SK-N-SH treated with all-trans-retinoic acid at 6 μM for 48 hours (cell line): ENCODE data around the gene CYTH4.

Source experiments
- PPARA ChIP-seq: fragments of 250-450 bp; sonication (Bioruptor Pico); IDR thresholded peaks from 2 replicates; pipeline ENCODE4 v1.5.0; 2020; ENCODE audit warnings: mild to moderate bottlenecking, borderline replicate concordance
- RARB ChIP-seq: fragments of 250-450 bp; sonication (Bioruptor Pico); IDR thresholded peaks from 2 replicates; pipeline ENCODE4 v1.8.0; 2021; ENCODE audit warnings: mild to moderate bottlenecking, moderate library complexity
- ZC3H10 ChIP-seq: fragments of 250-450 bp; sonication (Bioruptor Pico); IDR thresholded peaks from 2 replicates; pipeline ENCODE4 v1.5.1; 2021; ENCODE audit warnings: mild to moderate bottlenecking, moderate library complexity
- ZFP30 ChIP-seq: fragments of 450-650 bp; formaldehyde crosslinking; IDR thresholded peaks from 2 replicates; pipeline ENCODE4 v1.5.0; 2022; ENCODE audit warnings: mild to moderate bottlenecking, moderate library complexity
- ZNF565 ChIP-seq: fragments of 450-650 bp; formaldehyde crosslinking; conservative IDR thresholded peaks from 2 replicates; pipeline ENCODE4 v1.5.0; 2020; ENCODE audit warnings: low read depth, mild to moderate bottlenecking, moderate library complexity
- TF ChIP-seq, protein P1 (sequence below): fragments of 250-450 bp; sonication (Bioruptor Pico); IDR thresholded peaks from 2 replicates; pipeline ENCODE4 v1.8.0; 2020; ENCODE audit warnings: mild to moderate bottlenecking, moderate library complexity, borderline replicate concordance
- TF ChIP-seq, protein P2 (sequence below): fragments of 250-450 bp; sonication (Bioruptor Pico); IDR thresholded peaks from 2 replicates; pipeline ENCODE4 v1.5.1; 2021; ENCODE audit warnings: mild to moderate bottlenecking, moderate library complexity
- TF ChIP-seq, protein P3 (sequence below): fragments of 250-450 bp; sonication (Bioruptor Pico); IDR thresholded peaks from 2 replicates; pipeline ENCODE4 v1.8.0; 2021; ENCODE audit warnings: low read depth, mild to moderate bottlenecking, moderate library complexity, borderline replicate concordance

DNA sequence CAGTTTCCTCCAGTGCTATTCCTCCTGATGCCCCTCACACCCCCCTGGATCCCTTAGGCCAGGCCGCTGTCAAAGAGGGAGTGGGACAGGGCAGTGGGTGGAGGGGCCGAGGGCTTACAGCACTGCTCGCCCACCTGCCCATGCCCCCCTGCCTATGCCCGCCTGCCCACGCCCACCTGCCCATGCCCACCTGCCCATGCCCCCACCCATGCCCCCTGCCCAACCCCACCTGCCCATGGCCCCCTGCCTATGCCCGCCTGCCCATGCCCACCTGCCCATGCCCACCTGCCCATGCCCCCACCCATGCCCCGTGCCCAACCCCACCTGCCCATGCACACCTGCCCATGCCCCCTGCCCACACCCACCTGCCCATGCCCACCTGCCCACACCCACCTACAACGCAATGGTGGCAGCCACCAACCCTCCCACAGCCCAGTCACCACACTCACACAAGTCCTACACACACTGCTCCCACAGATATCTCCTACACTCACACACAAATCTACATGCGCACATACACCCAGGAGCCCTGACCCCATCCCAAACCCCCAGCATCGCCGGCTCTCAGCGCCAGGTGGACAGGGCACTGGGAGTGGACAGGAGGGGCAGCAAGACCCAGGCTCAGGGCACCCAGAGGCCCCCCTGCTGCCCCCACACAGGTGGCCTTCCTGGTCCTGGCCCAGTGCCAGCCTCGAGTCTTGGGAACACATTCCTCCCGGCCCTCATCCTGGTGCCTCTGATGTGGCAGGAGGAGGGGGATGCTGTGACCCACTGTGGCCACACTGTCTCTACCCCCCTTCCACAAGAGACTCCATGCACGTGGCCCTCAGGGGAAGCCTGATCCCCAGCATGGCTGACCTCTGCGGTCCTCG, 61.8 kb downstream of the CYTH4 start:
- TF ChIP-seq RARB (CRISPR knock-in tag) (no peak), ZNF565 (CRISPR knock-in tag) (no peak), PPARA (CRISPR knock-in tag) (no peak), ZFP30 (CRISPR knock-in tag) (no peak), ZC3H10 (no peak)
- TF ChIP-seq, protein P1, sequence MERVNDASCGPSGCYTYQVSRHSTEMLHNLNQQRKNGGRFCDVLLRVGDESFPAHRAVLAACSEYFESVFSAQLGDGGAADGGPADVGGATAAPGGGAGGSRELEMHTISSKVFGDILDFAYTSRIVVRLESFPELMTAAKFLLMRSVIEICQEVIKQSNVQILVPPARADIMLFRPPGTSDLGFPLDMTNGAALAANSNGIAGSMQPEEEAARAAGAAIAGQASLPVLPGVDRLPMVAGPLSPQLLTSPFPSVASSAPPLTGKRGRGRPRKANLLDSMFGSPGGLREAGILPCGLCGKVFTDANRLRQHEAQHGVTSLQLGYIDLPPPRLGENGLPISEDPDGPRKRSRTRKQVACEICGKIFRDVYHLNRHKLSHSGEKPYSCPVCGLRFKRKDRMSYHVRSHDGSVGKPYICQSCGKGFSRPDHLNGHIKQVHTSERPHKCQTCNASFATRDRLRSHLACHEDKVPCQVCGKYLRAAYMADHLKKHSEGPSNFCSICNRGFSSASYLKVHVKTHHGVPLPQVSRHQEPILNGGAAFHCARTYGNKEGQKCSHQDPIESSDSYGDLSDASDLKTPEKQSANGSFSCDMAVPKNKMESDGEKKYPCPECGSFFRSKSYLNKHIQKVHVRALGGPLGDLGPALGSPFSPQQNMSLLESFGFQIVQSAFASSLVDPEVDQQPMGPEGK (CRISPR knock-in tag) = no peak
- TF ChIP-seq, protein P2, sequence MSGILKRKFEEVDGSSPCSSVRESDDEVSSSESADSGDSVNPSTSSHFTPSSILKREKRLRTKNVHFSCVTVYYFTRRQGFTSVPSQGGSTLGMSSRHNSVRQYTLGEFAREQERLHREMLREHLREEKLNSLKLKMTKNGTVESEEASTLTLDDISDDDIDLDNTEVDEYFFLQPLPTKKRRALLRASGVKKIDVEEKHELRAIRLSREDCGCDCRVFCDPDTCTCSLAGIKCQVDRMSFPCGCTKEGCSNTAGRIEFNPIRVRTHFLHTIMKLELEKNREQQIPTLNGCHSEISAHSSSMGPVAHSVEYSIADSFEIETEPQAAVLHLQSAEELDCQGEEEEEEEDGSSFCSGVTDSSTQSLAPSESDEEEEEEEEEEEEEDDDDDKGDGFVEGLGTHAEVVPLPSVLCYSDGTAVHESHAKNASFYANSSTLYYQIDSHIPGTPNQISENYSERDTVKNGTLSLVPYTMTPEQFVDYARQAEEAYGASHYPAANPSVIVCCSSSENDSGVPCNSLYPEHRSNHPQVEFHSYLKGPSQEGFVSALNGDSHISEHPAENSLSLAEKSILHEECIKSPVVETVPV (CRISPR knock-in tag) = no peak
- TF ChIP-seq, protein P3, sequence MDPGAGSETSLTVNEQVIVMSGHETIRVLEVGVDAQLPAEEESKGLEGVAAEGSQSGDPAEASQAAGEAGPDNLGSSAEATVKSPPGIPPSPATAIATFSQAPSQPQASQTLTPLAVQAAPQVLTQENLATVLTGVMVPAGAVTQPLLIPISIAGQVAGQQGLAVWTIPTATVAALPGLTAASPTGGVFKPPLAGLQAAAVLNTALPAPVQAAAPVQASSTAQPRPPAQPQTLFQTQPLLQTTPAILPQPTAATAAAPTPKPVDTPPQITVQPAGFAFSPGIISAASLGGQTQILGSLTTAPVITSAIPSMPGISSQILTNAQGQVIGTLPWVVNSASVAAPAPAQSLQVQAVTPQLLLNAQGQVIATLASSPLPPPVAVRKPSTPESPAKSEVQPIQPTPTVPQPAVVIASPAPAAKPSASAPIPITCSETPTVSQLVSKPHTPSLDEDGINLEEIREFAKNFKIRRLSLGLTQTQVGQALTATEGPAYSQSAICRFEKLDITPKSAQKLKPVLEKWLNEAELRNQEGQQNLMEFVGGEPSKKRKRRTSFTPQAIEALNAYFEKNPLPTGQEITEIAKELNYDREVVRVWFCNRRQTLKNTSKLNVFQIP (CRISPR knock-in tag) = no peak
